ENCODE data around the gene RAC3. TPM values are rescaled to one million over a fixed set of nuclear protein-coding genes. Genes with fewer than 3 reads are reported as not detected.

The RAC3 gene
- total RNA-seq, 4 donors from 2014 or later = 4.9 to 10.4 (median 7.0) TPM

DNA sequence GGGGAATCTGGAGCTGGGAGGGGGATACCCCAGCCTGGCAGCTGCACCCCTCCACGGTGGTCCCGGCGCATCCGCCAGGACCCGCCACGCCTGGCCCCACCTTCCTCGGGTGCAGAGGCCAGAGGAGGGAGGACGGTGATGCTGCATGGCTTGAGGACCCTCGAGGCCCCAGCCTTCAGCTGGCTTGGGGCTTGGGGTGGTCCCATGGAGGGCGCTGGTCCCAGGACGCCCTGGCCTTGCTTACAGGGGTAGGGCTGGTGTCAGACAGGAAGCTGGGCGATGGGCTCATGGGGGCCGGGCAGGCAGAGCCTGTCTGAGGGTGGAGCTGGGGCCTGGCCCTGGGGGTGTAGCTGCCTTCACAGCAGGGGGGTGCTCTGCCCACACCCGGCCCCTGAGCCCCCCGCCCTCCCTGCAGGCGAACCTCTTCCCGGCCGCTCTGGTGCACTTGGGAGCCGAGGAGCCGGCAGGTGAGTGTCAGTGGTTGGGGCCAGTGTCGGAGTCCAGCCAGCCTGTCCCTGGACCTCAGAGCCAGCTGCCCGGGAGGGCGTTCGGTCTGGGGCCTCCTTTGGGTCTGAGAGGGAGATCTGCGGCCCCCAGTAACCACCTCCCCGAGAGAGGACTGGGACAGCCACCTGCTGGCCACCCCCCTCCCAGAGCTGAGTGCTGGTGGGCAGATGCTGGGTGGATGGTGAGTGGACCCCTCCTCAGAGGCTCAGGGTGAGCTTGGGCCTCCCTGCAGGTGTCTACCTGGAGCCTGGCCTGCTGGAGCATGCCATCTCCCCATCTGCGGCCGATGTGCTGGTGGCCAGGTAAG, 15.2 kb upstream of the RAC3 start:
- intact Hi-C loops (cut with DNase I) = no loop called here
- Histone ChIP-seq H3K36me3 (peaks cover 0 to 34% (median 4%) of the 10 kb centered on the region in 3 donors), H3K4me3 (no peak overlapping the region), H3K27ac (no peak overlapping the region), H3K4me1 (peaks cover 10 to 56% (median 15%) of the 10 kb centered on the region in 3 donors), H3K27me3 (no peaks in the 10 kb centered on the region), H3K9me3 (no peaks in the 10 kb centered on the region)
- WGBS, 2 donors = 60 to 74% methylated on average over 1 to 3 of the region's 28 CpGs
- no peak for DNase-seq
- TF ChIP-seq, protein P1, sequence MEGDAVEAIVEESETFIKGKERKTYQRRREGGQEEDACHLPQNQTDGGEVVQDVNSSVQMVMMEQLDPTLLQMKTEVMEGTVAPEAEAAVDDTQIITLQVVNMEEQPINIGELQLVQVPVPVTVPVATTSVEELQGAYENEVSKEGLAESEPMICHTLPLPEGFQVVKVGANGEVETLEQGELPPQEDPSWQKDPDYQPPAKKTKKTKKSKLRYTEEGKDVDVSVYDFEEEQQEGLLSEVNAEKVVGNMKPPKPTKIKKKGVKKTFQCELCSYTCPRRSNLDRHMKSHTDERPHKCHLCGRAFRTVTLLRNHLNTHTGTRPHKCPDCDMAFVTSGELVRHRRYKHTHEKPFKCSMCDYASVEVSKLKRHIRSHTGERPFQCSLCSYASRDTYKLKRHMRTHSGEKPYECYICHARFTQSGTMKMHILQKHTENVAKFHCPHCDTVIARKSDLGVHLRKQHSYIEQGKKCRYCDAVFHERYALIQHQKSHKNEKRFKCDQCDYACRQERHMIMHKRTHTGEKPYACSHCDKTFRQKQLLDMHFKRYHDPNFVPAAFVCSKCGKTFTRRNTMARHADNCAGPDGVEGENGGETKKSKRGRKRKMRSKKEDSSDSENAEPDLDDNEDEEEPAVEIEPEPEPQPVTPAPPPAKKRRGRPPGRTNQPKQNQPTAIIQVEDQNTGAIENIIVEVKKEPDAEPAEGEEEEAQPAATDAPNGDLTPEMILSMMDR (IDR thresholded peaks at IDR 0.05) = no peak
- TF ChIP-seq POLR2A (IDR thresholded peaks at IDR 0.05) = no peak

DNA sequence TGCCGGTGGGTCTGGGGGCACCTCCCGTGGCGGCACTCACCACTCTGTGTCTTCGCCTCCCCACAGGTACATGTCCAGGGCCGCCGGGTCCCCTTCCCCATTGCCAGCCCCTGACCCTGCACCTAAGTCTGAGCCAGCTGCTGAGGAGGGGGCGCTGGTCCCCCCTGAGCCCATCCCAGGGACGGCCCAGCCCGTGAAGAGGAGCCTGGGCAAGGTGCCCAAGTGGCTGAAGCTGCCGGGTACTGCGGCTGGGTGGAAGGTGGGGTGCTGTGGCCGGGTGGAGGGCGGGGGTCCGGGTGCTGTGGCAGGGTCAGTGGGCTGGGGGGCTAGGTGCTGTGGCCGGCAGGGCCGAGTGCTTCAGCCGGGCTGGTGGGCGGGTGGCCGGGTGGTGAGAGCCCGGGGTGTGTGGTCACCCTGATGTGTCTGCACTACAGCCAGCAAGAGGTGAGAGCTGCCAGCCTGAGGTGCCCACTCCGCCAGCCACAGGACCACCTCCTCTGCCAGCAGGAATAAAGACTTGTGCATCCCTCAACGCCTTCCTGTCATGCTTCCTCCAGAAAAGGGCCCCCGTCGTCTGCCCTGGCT, 14.5 kb upstream of the RAC3 start:
- no peaks in the 10 kb centered on the region for H3K9me3 ChIP-seq
- peaks cover 17 to 62% (median 22%) of the 10 kb centered on the region in 3 donors for H3K4me1 ChIP-seq
- intact Hi-C loops (cut with DNase I) = no loop called here
- H3K27me3 ChIP-seq = no peaks in the 10 kb centered on the region
- WGBS, 2 donors = 92 to 100% methylated on average over 1 to 6 of the region's 24 CpGs
- peaks cover 0 to 27% (median 4%) of the 10 kb centered on the region in 3 donors for H3K36me3 ChIP-seq
- no peak overlapping the region for H3K27ac ChIP-seq
- TF ChIP-seq POLR2A (IDR thresholded peaks at IDR 0.05) = no peak
- TF ChIP-seq, protein P1 (IDR thresholded peaks at IDR 0.05) = no peak
- no peak overlapping the region for H3K4me3 ChIP-seq
- DNase-seq = no peak

DNA sequence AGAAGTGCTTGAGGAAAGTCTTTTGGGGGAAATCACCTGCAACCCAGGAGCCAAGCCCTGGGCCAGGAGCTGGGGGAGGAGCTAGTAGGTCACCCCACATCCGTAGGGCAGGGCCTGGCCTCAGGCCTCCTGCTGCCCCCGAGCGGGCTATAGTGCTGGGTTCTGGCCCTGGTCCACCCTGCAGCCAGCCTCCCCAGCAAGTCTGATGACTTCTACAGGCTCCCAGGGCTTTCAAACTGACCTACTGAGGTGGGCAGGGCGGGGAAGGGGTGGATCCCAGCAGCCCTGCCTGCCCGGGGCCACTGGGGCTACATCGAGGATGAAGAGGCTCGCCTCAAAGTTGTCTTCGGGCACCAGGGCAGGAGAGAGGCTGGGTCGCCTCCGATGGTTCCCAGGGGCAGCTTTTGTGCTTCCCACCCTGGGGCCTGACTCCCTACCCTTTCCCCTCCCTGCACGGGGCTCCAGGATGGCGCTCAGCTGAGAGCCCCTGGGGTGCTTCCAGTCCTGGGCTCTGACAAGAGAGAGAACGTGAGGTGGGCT, 13.8 kb upstream of the RAC3 start:
- Histone ChIP-seq H3K27ac (no peak overlapping the region), H3K27me3 (no peaks in the 10 kb centered on the region), H3K9me3 (no peaks in the 10 kb centered on the region), H3K36me3 (peaks cover 0 to 21% (median 4%) of the 10 kb centered on the region in 3 donors), H3K4me3 (no peak overlapping the region), H3K4me1 (peaks cover 20 to 62% (median 28%) of the 10 kb centered on the region in 3 donors)
- WGBS, 2 donors = 33% methylated on average over 1 of the region's 13 CpGs; no CpG with 5 or more reads in 1 of the 2 donors
- TF ChIP-seq, protein P1 (IDR thresholded peaks at IDR 0.05) = no peak
- no peak for TF ChIP-seq POLR2A (IDR thresholded peaks at IDR 0.05)
- DNase-seq = no peak
- intact Hi-C loops (cut with DNase I) = no loop called here

DNA sequence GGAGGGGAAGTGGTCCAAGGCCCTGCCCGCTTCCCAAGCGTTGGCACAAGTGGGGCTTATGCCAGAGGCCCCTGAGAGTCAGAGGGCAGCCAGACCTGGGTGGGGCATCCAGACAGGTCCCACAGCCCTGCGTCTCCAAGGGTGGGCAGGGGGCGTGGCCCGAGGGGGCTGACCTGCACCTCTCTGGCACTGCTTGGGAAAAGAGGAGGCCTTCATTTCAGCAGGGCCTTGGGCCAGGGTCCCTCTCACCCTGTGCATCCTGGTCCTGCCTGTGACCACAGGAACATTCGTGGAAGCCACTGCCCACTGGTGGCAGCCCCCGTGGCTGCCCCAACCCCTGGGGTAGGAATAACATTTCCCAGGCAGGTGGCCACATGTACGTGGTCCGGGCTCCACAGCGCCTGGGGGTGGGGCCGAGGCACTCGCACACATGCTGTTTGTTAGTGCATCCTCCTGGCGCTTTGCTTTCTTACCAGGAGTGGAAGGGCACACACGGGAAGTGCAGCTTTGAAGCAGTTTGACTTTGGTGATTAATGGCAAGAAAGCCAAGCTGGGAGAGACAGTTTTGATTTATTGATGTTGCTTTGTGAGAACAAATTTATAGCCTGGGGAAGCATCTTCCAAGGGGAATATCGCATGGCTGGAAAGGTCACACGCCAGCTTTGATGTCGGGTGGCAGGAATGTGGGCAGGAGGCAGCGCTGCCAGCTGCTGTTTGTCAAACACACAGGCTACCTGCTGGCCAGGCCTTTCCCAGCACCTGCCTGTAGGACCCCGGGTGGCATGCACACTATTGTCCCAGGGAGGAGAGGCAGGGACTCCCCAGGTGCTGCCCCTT, 13.1 kb upstream of the RAC3 start:
- intact Hi-C loops (cut with DNase I) = no loop called here
- Histone ChIP-seq H3K4me3 (no peak overlapping the region), H3K27ac (no peak overlapping the region), H3K27me3 (no peaks in the 10 kb centered on the region), H3K36me3 (peaks cover 0 to 21% (median 4%) of the 10 kb centered on the region in 3 donors), H3K9me3 (no peaks in the 10 kb centered on the region), H3K4me1 (peaks cover 16 to 56% (median 28%) of the 10 kb centered on the region in 3 donors)
- WGBS, 2 donors = 37 to 64% methylated on average over 9 to 12 of the region's 19 CpGs
- DNase-seq = no peak
- TF ChIP-seq, protein P1 (IDR thresholded peaks at IDR 0.05) = no peak
- no peak for TF ChIP-seq POLR2A (IDR thresholded peaks at IDR 0.05)

All from esophagus squamous epithelium (tissue), 5 donors.